AG04449 (cell line): Measurements from ENCODE around the gene ATG14.

Source experiments
- CTCF ChIA-PET: fragments of 350-600 bp; formaldehyde crosslinking; extraction: SDS; loops from one replicate; lab custom pipeline; 2021; ENCODE audit warnings: antibody characterized with exemption; lab: Yijun Ruan, JAX
- POLR2A ChIA-PET: fragments of 400-600, 350-600 bp; formaldehyde crosslinking; extraction: SDS; loops from one replicate; lab custom pipeline; 2020; ENCODE audit warnings: antibody characterized with exemption, inconsistent platforms; lab: Yijun Ruan, JAX
- DNase-seq: peaks from one replicate; pipeline ENCODE4 v3.0.0-alpha.2; 2010; ENCODE audit warnings: low read depth, low spot score
- H3K4me3 ChIP-seq: 2 replicates; pipeline ENCODE4 v1.5.1; 2011; ENCODE audit warnings: low read depth, mild to moderate bottlenecking, control low read depth, low read length
- CTCF ChIP-seq: IDR thresholded peaks from one replicate; pipeline ENCODE4 v1.5.1; 2011; ENCODE audit warnings: mild to moderate bottlenecking, moderate library complexity, low read length, control low read depth, inconsistent platforms; ENCODE audit not compliant: insufficient read depth; ENCODE audit errors: missing control alignments

The ATG14 gene

DNA sequence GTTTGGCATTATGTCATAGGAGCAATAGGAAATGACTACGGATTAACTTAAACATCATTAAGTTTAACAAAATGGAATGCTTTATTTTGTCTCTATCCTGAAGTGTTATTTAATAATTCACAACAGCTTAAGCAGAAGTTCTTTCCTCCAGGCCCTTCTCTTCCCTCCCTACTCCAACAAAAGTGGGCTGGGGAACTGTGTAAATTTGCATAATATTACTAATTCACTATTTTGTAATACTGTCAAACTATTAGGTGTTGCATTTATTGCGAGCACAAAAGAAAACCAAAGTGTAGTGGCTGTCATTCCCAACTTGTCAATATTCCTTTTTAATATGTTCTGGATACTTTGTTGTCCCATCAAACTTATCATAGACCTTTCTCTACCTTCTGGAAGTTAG lies 69.8 kb downstream of the ATG14 start:
- TF ChIP-seq CTCF, result no peak
- ChIA-PET POLR2A (no interaction called here), CTCF (interaction anchor here (1.2 to 1.9 kb wide), 2 partner anchors 9 to 12 kb away, joined by 3 to 7 read pairs; no protein-coding TSS in a partner anchor)
- no peak for DNase-seq
- H3K4me3 ChIP-seq, result no peak overlapping the region

- no peak overlapping the region for H3K4me3 ChIP-seq
- TF ChIP-seq CTCF, result no peak
- no peak for DNase-seq
- ChIA-PET CTCF (interaction anchor here (0.6 kb wide), 1 partner anchor 1151 kb away, joined by 3 read pairs; no protein-coding TSS in a partner anchor), POLR2A (no interaction called here)
Observed at GRCh38 chr14:55340482-55340881, 71.1 kb downstream of the ATG14 start.

DNA sequence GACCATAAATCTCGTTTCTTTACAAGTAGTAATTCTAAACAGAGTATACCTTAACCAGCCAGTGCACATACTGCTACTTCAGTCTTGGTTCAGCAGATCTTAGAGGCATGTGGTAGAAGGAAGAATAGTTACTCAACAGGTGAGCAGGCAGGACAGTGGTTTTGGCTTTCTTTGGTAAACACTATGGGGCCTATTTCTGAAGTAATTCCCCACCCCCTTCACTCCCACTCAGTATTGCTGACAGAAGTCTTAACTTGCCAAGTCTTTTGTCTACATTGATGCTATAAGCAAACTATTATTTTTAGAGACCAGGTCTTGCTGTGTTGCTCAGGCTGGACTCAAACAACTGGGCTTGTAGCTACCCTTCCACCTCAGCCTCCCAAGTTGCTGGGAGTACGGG lies 71.9 kb downstream of the ATG14 start:
- ChIA-PET POLR2A (no interaction called here), CTCF (interaction anchor here (0.6 kb wide), 1 partner anchor 1152 kb away, joined by 3 read pairs; no protein-coding TSS in a partner anchor)
- no peak for DNase-seq
- TF ChIP-seq CTCF, result no peak
- no peak overlapping the region for H3K4me3 ChIP-seq

GRCh38 chr14:55336691-55337090 lies 74.9 kb downstream of the ATG14 start:
- ChIA-PET POLR2A (no interaction called here), CTCF (no interaction called here)
- no peak for TF ChIP-seq CTCF
- DNase-seq, result no peak
- no peak overlapping the region for H3K4me3 ChIP-seq

- ChIA-PET CTCF (no interaction called here), POLR2A (no interaction called here)
- TF ChIP-seq CTCF, result no peak
- no peak for DNase-seq
- H3K4me3 ChIP-seq, result no peak overlapping the region
Observed at GRCh38 chr14:55336162-55336561, 75.5 kb downstream of the ATG14 start.

GRCh38 chr14:55333711-55334485 lies 77.7 kb downstream of the ATG14 start:
- no peak for TF ChIP-seq CTCF
- POLR2A ChIA-PET, result no interaction called here
- H3K4me3 ChIP-seq, result no peak overlapping the region
- CTCF ChIA-PET, result interaction anchor here (0.6 to 2.1 kb wide), 5 partner anchors 21 to 122 kb away, joined by 3 to 13 read pairs (median 3); no protein-coding TSS in a partner anchor
- no peak for DNase-seq
